HepG2 (cell line): Measurements from ENCODE around the gene AGAP1. TPM values are rescaled to one million over a fixed set of nuclear protein-coding genes. Genes with fewer than 3 reads are reported as not detected.

Experiments
- AHDC1 ChIP-seq: sonication (generic); formaldehyde crosslinking; IDR thresholded peaks from 2 replicates; pipeline ENCODE4 v1.5.1; 2020; ENCODE audit warnings: mild to moderate bottlenecking, missing genetic modification reagents, borderline replicate concordance
- GPBP1L1 ChIP-seq: sonication (generic); formaldehyde crosslinking; IDR thresholded peaks from 2 replicates; pipeline ENCODE4 v1.5.0; 2020; ENCODE audit warnings: mild to moderate bottlenecking, missing genetic modification reagents
- HDAC6 ChIP-seq: fragments of 200-600 bp; sonication (generic); IDR thresholded peaks from 2 replicates; pipeline ENCODE4 v1.7.0; 2017; ENCODE audit warnings: mild to moderate bottlenecking, antibody characterized with exemption, low read length, low read depth
- NR2C2 ChIP-seq: sonication (generic); formaldehyde crosslinking; IDR thresholded peaks from 2 replicates; pipeline ENCODE4 v1.4.0; 2020; ENCODE audit warnings: missing genetic modification reagents, mild to moderate bottlenecking, moderate library complexity, borderline replicate concordance
- RFX5 ChIP-seq: IDR thresholded peaks from 2 replicates; pipeline ENCODE4 v1.6.1; 2011; ENCODE audit warnings: low read depth, low read length, improper control_type of control experiment
- SYNCRIP ChIP-seq: fragments of 200-400 bp; formaldehyde crosslinking; IDR thresholded peaks from 2 replicates; pipeline ENCODE4 v1.6.1; 2018; ENCODE audit warnings: mild to moderate bottlenecking, low read depth, low read length; ENCODE audit not compliant: insufficient read depth
- ZKSCAN1 ChIP-seq: fragments of 150-350 bp; IDR thresholded peaks from 2 replicates; pipeline ENCODE4 v1.6.1; 2014; ENCODE audit warnings: low read length
- ZNF546 ChIP-seq: sonication (generic); formaldehyde crosslinking; conservative IDR thresholded peaks from 2 replicates; pipeline ENCODE4 v1.8.1; 2023; ENCODE audit warnings: mild to moderate bottlenecking, missing genetic modification reagents
- polyA plus RNA-seq, 8 experiments: library from polyadenylated mRNA; depleted of rRNA in 3 of 8; stranded (reverse) in 7 of 8; unstranded in 1 of 8; fragments of >200 nt; fragmentation: Illumina TruSeq in 4 of 8; extraction: Trizol in 4 of 8; gene quantifications; 2 replicates each; pipeline versions ENCODE4 v1.2.1 to v1.2.3, GENCODE V29; 2011 to 2016; ENCODE audit warnings: low read depth in 4 of 8, missing spikeins in 1 of 8, mixed read lengths in 1 of 8; ENCODE audit not compliant: insufficient read depth in 1 of 8
- total RNA-seq, 5 experiments: library from RNA; depleted of rRNA; stranded (reverse); fragments of >200 nt; fragmentation: Illumina TruSeq; extraction: Trizol; gene quantifications; 2 replicates each; pipeline ENCODE4 v1.2.3, GENCODE V29; 2016; ENCODE audit warnings: low read depth in 1 of 5

AGAP1 gene
- total and polyA plus RNA-seq, 2 of the 13 experiments (the other 11 are each of a cell fraction or from before 2014, with no cell fraction given) = 21.2 to 32.7 TPM

GRCh38 chr2:236169741-236170589 is 676.1 kb downstream of the AGAP1 start (continued):
- no peak for TF ChIP-seq ZNF546 (CRISPR knock-in tag)
- no peak for TF ChIP-seq AHDC1 (CRISPR knock-in tag)
- TF ChIP-seq HDAC6 = no peak
- TF ChIP-seq SYNCRIP = no peak
- TF ChIP-seq NR2C2 (CRISPR knock-in tag) = no peak
- no peak for TF ChIP-seq ZKSCAN1
- TF ChIP-seq GPBP1L1 (CRISPR knock-in tag) = no peak
- no peak for TF ChIP-seq RFX5
